Activated CD4-positive, alpha-beta T cell treated with anti-CD3 and anti-CD28 coated beads for 4 hours (primary cell): Measurements from ENCODE around the gene SOS1.
"Not testable (repeated sequence)": the region's sequence is repeated elsewhere in the genome, so short reads cannot be mapped to it uniquely, and the experiment has no call there.

ENCODE experiments used
- DNase-seq, 2 donors: peaks; one replicate each; pipeline ENCODE4 v3.0.0-alpha.2; 2020

SOS1 gene

GRCh38 chr2:39095624-39096023 lies 25.2 kb downstream of the SOS1 start:
- DNase-seq, result no peak

GRCh38 chr2:39094717-39095363 lies 26.0 kb downstream of the SOS1 start:
- DNase-seq, result no peak

- no peak for DNase-seq
Observed at GRCh38 chr2:39093218-39093898, 27.5 kb downstream of the SOS1 start.

- no peak for DNase-seq
Observed at GRCh38 chr2:39091543-39091942, 29.3 kb downstream of the SOS1 start.

- DNase-seq, result no peak
Observed at GRCh38 chr2:39091063-39091462, 29.8 kb downstream of the SOS1 start.

- no peak for DNase-seq
Observed at GRCh38 chr2:39080152-39080551, 40.7 kb downstream of the SOS1 start.

- DNase-seq, result no peak
Observed at GRCh38 chr2:39069890-39070465, 50.9 kb downstream of the SOS1 start.

- DNase-seq, result peak; percentile 4 to 18
Observed at GRCh38 chr2:39069136-39069515, 51.7 kb downstream of the SOS1 start.

- no peak for DNase-seq
Observed at GRCh38 chr2:39068299-39069135, 52.3 kb downstream of the SOS1 start.

GRCh38 chr2:39065616-39066015 lies 55.2 kb downstream of the SOS1 start:
- no peak for DNase-seq

GRCh38 chr2:39062320-39062719 lies 58.5 kb downstream of the SOS1 start:
- DNase-seq, result no peak

GRCh38 chr2:39061280-39061679 lies 59.6 kb downstream of the SOS1 start:
- no peak for DNase-seq

GRCh38 chr2:39059366-39059952 lies 61.4 kb downstream of the SOS1 start:
- DNase-seq, result no peak

- no peak for DNase-seq
Observed at GRCh38 chr2:39058101-39058500, 62.8 kb downstream of the SOS1 start.

- DNase-seq, result not testable (repeated sequence)
Observed at GRCh38 chr2:39052665-39053064, 68.2 kb downstream of the SOS1 start.

- no peak for DNase-seq
Observed at GRCh38 chr2:39050109-39050508, 70.7 kb downstream of the SOS1 start.

- no peak for DNase-seq
Observed at GRCh38 chr2:39039072-39039471, 81.8 kb downstream of the SOS1 start.

- no peak for DNase-seq
Observed at GRCh38 chr2:39033980-39034379, 86.9 kb downstream of the SOS1 start.

- no peak for DNase-seq
Observed at GRCh38 chr2:39027421-39027820, 93.4 kb downstream of the SOS1 start.

GRCh38 chr2:39024833-39025232 lies 96.0 kb downstream of the SOS1 start:
- no peak for DNase-seq

GRCh38 chr2:39023649-39024048 lies 97.2 kb downstream of the SOS1 start:
- DNase-seq, result no peak

- no peak for DNase-seq
Observed at GRCh38 chr2:39022642-39023235, 98.1 kb downstream of the SOS1 start.

- DNase-seq, result no peak
Observed at GRCh38 chr2:39020383-39020782, 100.5 kb downstream of the SOS1 start.
